Panc1 (cell line): ENCODE results near the gene EIF3J. TPM values are rescaled to one million over a fixed set of nuclear protein-coding genes. Genes with fewer than 3 reads are reported as not detected.

ENCODE experiments used
- ATAC-seq: fragments of 200-7000 bp; cut with Tn5 transposase; 2 replicates; pipeline ENCODE4 v1.9.1; 2020; ENCODE audit warnings: mild to moderate bottlenecking, moderate library complexity
- BruUV-seq: library from RNA; stranded (reverse); fragments of 400-500 nt; replicated peaks from 2 replicates; lab custom pipeline; 2021; lab: Mats Ljungman, UMichigan
- CTCF ChIA-PET: fragments of 300-600 bp; sonication (Branson Sonifier 250); formaldehyde crosslinking; loops from one replicate; lab custom pipeline; 2022; ENCODE audit warnings: antibody characterized with exemption; lab: Charles Lee
- POLR2A ChIA-PET: fragments of 300-600 bp; sonication (Branson Sonifier 250); formaldehyde crosslinking; loops from one replicate; lab custom pipeline; 2022; ENCODE audit warnings: antibody characterized with exemption; lab: Charles Lee
- DNase-seq: peaks from one replicate; pipeline ENCODE4 v3.0.0-alpha.2; 2010; ENCODE audit warnings: low read depth, low spot score
- H3K27ac ChIP-seq: 2 replicates; pipeline ENCODE4 v1.5.1; 2011; ENCODE audit warnings: mild to moderate bottlenecking, low read length, inconsistent platforms
- H3K27me3 ChIP-seq: fragments of 200-500 bp; sonication (Bioruptor generic); 2 replicates; pipeline ENCODE4 v1.6.0; 2014; ENCODE audit warnings: low read length, inconsistent platforms; ENCODE audit not compliant: control insufficient read depth, insufficient read depth
- H3K36me3 ChIP-seq: fragments of 200-500 bp; sonication (Bioruptor generic); 2 replicates; pipeline ENCODE4 v1.5.1; 2014; ENCODE audit warnings: inconsistent platforms, mild to moderate bottlenecking, low read length, moderate library complexity; ENCODE audit not compliant: control insufficient read depth, insufficient read depth
- H3K4me1 ChIP-seq: 2 replicates; pipeline ENCODE4 v1.5.1; 2011; ENCODE audit warnings: inconsistent platforms, mild to moderate bottlenecking, low read length, moderate library complexity; ENCODE audit not compliant: control insufficient read depth, insufficient read depth
- H3K4me3 ChIP-seq, 2 experiments: 2 replicates each; pipeline ENCODE4 v1.5.1; 2011 to 2012; ENCODE audit warnings: low read depth in 2 of 2, low read length in 2 of 2, mild to moderate bottlenecking in 2 of 2, inconsistent platforms in 1 of 2, moderate library complexity in 1 of 2
- H3K9me3 ChIP-seq: fragments of 200-500 bp; sonication (Bioruptor generic); 2 replicates; pipeline ENCODE4 v1.5.1; 2014; ENCODE audit warnings: low read depth, mild to moderate bottlenecking, inconsistent platforms, low read length, moderate library complexity; ENCODE audit not compliant: control insufficient read depth, insufficient read depth
- POLR2AphosphoS5 ChIP-seq: IDR thresholded peaks from 2 replicates; pipeline ENCODE4 v1.6.1; 2012; ENCODE audit warnings: mild to moderate bottlenecking, low read depth, low read length, moderate library complexity
- SIN3A ChIP-seq: IDR thresholded peaks from 2 replicates; pipeline ENCODE4 v1.6.1; 2012; ENCODE audit warnings: low read depth, mild to moderate bottlenecking, low read length, moderate library complexity, borderline replicate concordance; ENCODE audit not compliant: insufficient read depth
- TCF7L2 ChIP-seq: IDR thresholded peaks from 2 replicates; pipeline ENCODE4 v1.6.1; 2011; ENCODE audit warnings: mild to moderate bottlenecking, low read depth, low read length, inconsistent platforms
- in situ Hi-C: cut with HindIII; loops from 2 replicates; pipeline ENCODE4 v1.10.0; 2016; ENCODE audit warnings: low sequenced_read_pairs, low pct_unique_long_range_greater_than_20kb
- intact Hi-C: fragments of 100-400 bp; cut with micrococcal nuclease; formaldehyde crosslinking; loops from one replicate; pipeline ENCODE4 v1.10.0; 2022; ENCODE audit not compliant: unreplicated experiment
- total RNA-seq: library from RNA; stranded (reverse); gene quantifications from one replicate; pipeline ENCODE4 v1.2.1, GENCODE V29; 2021; ENCODE audit not compliant: unreplicated experiment
- TF ChIP-seq, protein P1 (sequence below): fragments of 450-650 bp; IDR thresholded peaks from 2 replicates; pipeline ENCODE4 v1.5.1; 2017; ENCODE audit warnings: mild to moderate bottlenecking
- TF ChIP-seq, protein P2 (sequence below), 2 experiments: IDR thresholded peaks; 2 replicates each; pipeline ENCODE4 v1.6.1; 2011 to 2012; ENCODE audit warnings: low read depth in 2 of 2, control low read depth in 1 of 2, low read length in 1 of 2, mild to moderate bottlenecking in 1 of 2, moderate library complexity in 1 of 2; ENCODE audit not compliant: insufficient read depth in 1 of 2

EIF3J gene
- total RNA-seq, 1 experiment from 2014 or later: 128 TPM

DNA sequence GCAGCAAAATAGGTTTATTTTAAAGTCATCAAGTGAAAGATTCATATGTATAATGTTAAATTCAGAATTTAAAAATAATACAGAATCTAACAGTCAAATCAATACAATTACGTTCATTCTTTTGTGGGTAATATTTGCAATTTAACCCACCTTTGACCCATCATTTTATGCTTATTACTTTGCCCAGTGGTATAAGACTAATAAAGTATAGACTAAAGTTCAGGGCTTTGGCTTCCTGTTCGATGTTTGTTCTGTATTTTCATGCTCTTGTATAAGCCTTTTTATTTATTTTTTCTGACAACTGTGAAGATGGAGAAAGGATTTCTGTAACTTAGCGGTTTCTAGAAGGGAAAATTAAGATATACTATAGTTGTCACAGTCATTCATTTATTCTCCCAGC is 44.3 kb upstream of the EIF3J start:
- H3K27me3 ChIP-seq: no peaks in the 10 kb centered on the region
- H3K36me3 ChIP-seq: peaks cover 19% of the 10 kb centered on the region
- POLR2A ChIA-PET: no interaction called here
- peaks cover 7% of the 10 kb centered on the region for H3K4me1 ChIP-seq
- CTCF ChIA-PET: no interaction called here
- H3K9me3 ChIP-seq: no peaks in the 10 kb centered on the region
- no peak for ATAC-seq
- intact Hi-C loops (no loop called here), in situ Hi-C loops (no loop called here)
- BruUV-seq: no TSS peak
- DNase-seq: no peak
- no peak overlapping the region for H3K27ac ChIP-seq
- TF ChIP-seq POLR2AphosphoS5 (no peak), SIN3A (no peak), TCF7L2 (no peak)
- TF ChIP-seq, protein P1, sequence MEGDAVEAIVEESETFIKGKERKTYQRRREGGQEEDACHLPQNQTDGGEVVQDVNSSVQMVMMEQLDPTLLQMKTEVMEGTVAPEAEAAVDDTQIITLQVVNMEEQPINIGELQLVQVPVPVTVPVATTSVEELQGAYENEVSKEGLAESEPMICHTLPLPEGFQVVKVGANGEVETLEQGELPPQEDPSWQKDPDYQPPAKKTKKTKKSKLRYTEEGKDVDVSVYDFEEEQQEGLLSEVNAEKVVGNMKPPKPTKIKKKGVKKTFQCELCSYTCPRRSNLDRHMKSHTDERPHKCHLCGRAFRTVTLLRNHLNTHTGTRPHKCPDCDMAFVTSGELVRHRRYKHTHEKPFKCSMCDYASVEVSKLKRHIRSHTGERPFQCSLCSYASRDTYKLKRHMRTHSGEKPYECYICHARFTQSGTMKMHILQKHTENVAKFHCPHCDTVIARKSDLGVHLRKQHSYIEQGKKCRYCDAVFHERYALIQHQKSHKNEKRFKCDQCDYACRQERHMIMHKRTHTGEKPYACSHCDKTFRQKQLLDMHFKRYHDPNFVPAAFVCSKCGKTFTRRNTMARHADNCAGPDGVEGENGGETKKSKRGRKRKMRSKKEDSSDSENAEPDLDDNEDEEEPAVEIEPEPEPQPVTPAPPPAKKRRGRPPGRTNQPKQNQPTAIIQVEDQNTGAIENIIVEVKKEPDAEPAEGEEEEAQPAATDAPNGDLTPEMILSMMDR: no peak
- TF ChIP-seq, protein P2, sequence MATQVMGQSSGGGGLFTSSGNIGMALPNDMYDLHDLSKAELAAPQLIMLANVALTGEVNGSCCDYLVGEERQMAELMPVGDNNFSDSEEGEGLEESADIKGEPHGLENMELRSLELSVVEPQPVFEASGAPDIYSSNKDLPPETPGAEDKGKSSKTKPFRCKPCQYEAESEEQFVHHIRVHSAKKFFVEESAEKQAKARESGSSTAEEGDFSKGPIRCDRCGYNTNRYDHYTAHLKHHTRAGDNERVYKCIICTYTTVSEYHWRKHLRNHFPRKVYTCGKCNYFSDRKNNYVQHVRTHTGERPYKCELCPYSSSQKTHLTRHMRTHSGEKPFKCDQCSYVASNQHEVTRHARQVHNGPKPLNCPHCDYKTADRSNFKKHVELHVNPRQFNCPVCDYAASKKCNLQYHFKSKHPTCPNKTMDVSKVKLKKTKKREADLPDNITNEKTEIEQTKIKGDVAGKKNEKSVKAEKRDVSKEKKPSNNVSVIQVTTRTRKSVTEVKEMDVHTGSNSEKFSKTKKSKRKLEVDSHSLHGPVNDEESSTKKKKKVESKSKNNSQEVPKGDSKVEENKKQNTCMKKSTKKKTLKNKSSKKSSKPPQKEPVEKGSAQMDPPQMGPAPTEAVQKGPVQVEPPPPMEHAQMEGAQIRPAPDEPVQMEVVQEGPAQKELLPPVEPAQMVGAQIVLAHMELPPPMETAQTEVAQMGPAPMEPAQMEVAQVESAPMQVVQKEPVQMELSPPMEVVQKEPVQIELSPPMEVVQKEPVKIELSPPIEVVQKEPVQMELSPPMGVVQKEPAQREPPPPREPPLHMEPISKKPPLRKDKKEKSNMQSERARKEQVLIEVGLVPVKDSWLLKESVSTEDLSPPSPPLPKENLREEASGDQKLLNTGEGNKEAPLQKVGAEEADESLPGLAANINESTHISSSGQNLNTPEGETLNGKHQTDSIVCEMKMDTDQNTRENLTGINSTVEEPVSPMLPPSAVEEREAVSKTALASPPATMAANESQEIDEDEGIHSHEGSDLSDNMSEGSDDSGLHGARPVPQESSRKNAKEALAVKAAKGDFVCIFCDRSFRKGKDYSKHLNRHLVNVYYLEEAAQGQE (IDR thresholded peaks at IDR 0.05; ENCODE audit: insufficient read depth in 1 of 2, low read depth in 2 of 2, low read length in 1 of 2): no peak
- no peak overlapping the region for H3K4me3 ChIP-seq

DNA sequence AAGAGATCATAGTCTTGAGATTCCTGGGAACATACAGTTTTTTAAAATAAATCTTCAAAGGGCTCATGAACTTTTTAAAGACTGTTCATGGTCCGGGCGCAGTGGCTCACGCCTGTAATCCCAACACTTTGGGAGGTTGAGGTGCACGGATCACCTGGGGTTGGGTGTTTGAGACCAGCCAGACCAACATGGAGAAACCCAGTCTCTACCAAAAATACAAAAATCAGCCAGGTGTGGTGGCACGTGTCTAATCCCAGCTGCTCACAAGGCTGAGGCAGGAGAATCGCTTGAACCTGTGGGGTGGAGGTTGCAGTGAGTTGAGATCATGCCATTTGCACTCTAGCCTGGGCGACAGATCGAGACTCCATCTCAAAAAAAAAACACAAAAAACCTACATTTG is 41.4 kb upstream of the EIF3J start:
- Histone ChIP-seq H3K4me3 (no peak overlapping the region), H3K9me3 (no peaks in the 10 kb centered on the region), H3K4me1 (no peaks in the 10 kb centered on the region), H3K27me3 (no peaks in the 10 kb centered on the region), H3K36me3 (peaks cover 20% of the 10 kb centered on the region), H3K27ac (no peak overlapping the region)
- TF ChIP-seq SIN3A: no peak
- no peak for TF ChIP-seq TCF7L2
- TF ChIP-seq, protein P2 (IDR thresholded peaks at IDR 0.05; ENCODE audit: insufficient read depth in 1 of 2, low read depth in 2 of 2, low read length in 1 of 2): no peak
- no peak for TF ChIP-seq POLR2AphosphoS5
- TF ChIP-seq, protein P1: no peak
- ATAC-seq (no peak), DNase-seq (no peak)
- intact Hi-C loops: no loop called here
- ChIA-PET CTCF (no interaction called here), POLR2A (no interaction called here)
- BruUV-seq: no TSS peak
- in situ Hi-C loops: no loop called here
